GM23338 (cell line): Measurements from ENCODE around the gene EEF2K. TPM values are rescaled to one million over a fixed set of nuclear protein-coding genes. Genes with fewer than 3 reads are reported as not detected.

Source experiments
- ATAC-seq: fragments of 200-7000 bp; cut with Tn5 transposase; 3 replicates; pipeline ENCODE4 v1.9.1; 2020
- DNase-seq: peaks from one replicate; pipeline ENCODE4 v3.0.0-alpha.2; 2015; ENCODE audit warnings: low spot score
- H2AFZ ChIP-seq: fragments of 200-600 bp; sonication (generic); 2 replicates; pipeline ENCODE4 v1.8.0; 2016; ENCODE audit warnings: antibody characterized with exemption, mild to moderate bottlenecking, moderate library complexity
- H3F3A ChIP-seq: fragments of 200-600 bp; sonication (generic); replicated peaks from 2 replicates; pipeline ENCODE4 v1.8.0; 2017; ENCODE audit warnings: antibody characterized with exemption, mixed run types, low read depth
- H3K27ac ChIP-seq: fragments of 200-600 bp; sonication (generic); 2 replicates; pipeline ENCODE4 v1.6.1; 2016; ENCODE audit warnings: low read depth
- H3K27me3 ChIP-seq: fragments of 200-600 bp; sonication (generic); 2 replicates; pipeline ENCODE4 v1.8.0; 2016; ENCODE audit warnings: mild to moderate bottlenecking, mixed run types, moderate library complexity; ENCODE audit not compliant: insufficient read depth
- H3K36me3 ChIP-seq: fragments of 200-600 bp; sonication (generic); 2 replicates; pipeline ENCODE4 v1.8.0; 2016; ENCODE audit warnings: mild to moderate bottlenecking; ENCODE audit not compliant: insufficient read depth
- H3K4me1 ChIP-seq: fragments of 200-600 bp; sonication (generic); 2 replicates; pipeline ENCODE4 v1.8.0; 2016; ENCODE audit warnings: mild to moderate bottlenecking, moderate library complexity; ENCODE audit not compliant: insufficient read depth
- H3K4me2 ChIP-seq: fragments of 200-600 bp; sonication (generic); 2 replicates; pipeline ENCODE4 v1.7.1; 2017; ENCODE audit warnings: mixed run types
- H3K4me3 ChIP-seq: fragments of 200-600 bp; sonication (generic); 2 replicates; pipeline ENCODE4 v1.6.1; 2016; ENCODE audit warnings: mixed run types
- H3K79me2 ChIP-seq: fragments of 200-600 bp; sonication (generic); replicated peaks from 2 replicates; pipeline ENCODE4 v1.8.0; 2017; ENCODE audit warnings: mild to moderate bottlenecking; ENCODE audit not compliant: insufficient read depth
- H3K9me2 ChIP-seq: fragments of 200-600 bp; sonication (generic); 2 replicates; pipeline ENCODE4 v1.8.0; 2017; ENCODE audit not compliant: insufficient read depth
- H4K20me1 ChIP-seq: fragments of 200-600 bp; sonication (generic); replicated peaks from 2 replicates; pipeline ENCODE4 v1.8.0; 2017; ENCODE audit warnings: mild to moderate bottlenecking; ENCODE audit not compliant: insufficient read depth
- H3K27ac Mint-ChIP-seq: 2 replicates; pipeline ENCODE4 v1.8.0; 2020; ENCODE audit warnings: inconsistent platforms, mild to moderate bottlenecking, moderate library complexity, mixed read lengths
- H3K27me3 Mint-ChIP-seq: 3 replicates; pipeline ENCODE4 v1.8.0; 2022; ENCODE audit warnings: low read depth, mild to moderate bottlenecking, moderate library complexity, mixed read lengths, inconsistent platforms; ENCODE audit not compliant: insufficient read depth, poor library complexity
- H3K36me3 Mint-ChIP-seq: 3 replicates; pipeline ENCODE4 v1.8.0; 2021; ENCODE audit warnings: low read depth, mild to moderate bottlenecking, inconsistent platforms, moderate library complexity, mixed read lengths
- H3K4me1 Mint-ChIP-seq: 3 replicates; pipeline ENCODE4 v1.8.0; 2020; ENCODE audit warnings: mild to moderate bottlenecking, inconsistent platforms, mixed read lengths
- H3K4me3 Mint-ChIP-seq: 3 replicates; pipeline ENCODE4 v1.8.0; 2021; ENCODE audit warnings: moderate library complexity, mild to moderate bottlenecking, inconsistent platforms, mixed read lengths
- H3K9me3 Mint-ChIP-seq: 3 replicates; pipeline ENCODE4 v1.8.0; 2020; ENCODE audit warnings: moderate library complexity, mild to moderate bottlenecking, inconsistent platforms, mixed read lengths
- CREB1 ChIP-seq: fragments of 250-450 bp; sonication (Bioruptor Pico); IDR thresholded peaks from 2 replicates; pipeline ENCODE4 v1.5.0; 2020; ENCODE audit warnings: low read depth, mild to moderate bottlenecking, moderate library complexity
- CTCF ChIP-seq, 2 experiments: fragments of 200-600 bp in 1 of 2; sonication (generic) in 1 of 2; conservative IDR thresholded peaks; 2 replicates each; pipeline versions ENCODE4 v1.5.1 to v1.6.1; 2016 to 2017; ENCODE audit warnings: antibody characterized with exemption in 2 of 2, low read depth in 2 of 2, mild to moderate bottlenecking in 2 of 2, moderate library complexity in 1 of 2
- EZH2 ChIP-seq: fragments of 200-600 bp; sonication (generic); IDR thresholded peaks from one replicate; pipeline ENCODE4 v1.8.0; 2017; ENCODE audit warnings: antibody characterized with exemption, mild to moderate bottlenecking, low read depth; ENCODE audit not compliant: unreplicated experiment
- EZH2phosphoT487 ChIP-seq: fragments of 200-600 bp; sonication (generic); IDR thresholded peaks from one replicate; pipeline ENCODE4 v1.8.1; 2018; ENCODE audit warnings: antibody characterized with exemption; ENCODE audit not compliant: unreplicated experiment
- JUNB ChIP-seq: IDR thresholded peaks from one replicate; pipeline ENCODE4 v1.6.1; 2016; ENCODE audit warnings: antibody characterized with exemption; ENCODE audit not compliant: unreplicated experiment
- NANOG ChIP-seq: IDR thresholded peaks from 2 replicates; pipeline ENCODE4 v1.6.1; 2016; ENCODE audit warnings: antibody characterized with exemption, borderline replicate concordance
- POLR2AphosphoS5 ChIP-seq: IDR thresholded peaks from 2 replicates; pipeline ENCODE4 v1.6.1; 2016; ENCODE audit warnings: antibody characterized with exemption, low read depth
- STAT1 ChIP-seq: IDR thresholded peaks from one replicate; pipeline ENCODE4 v1.6.1; 2016; ENCODE audit warnings: antibody characterized with exemption; ENCODE audit not compliant: unreplicated experiment
- ZNF114 ChIP-seq: fragments of 250-450 bp; sonication (Bioruptor Pico); IDR thresholded peaks from 2 replicates; pipeline ENCODE4 v1.5.0; 2020; ENCODE audit warnings: mild to moderate bottlenecking, moderate library complexity
- ZNF331 ChIP-seq: fragments of 250-450 bp; sonication (Bioruptor Pico); IDR thresholded peaks from 2 replicates; pipeline ENCODE4 v1.5.0; 2020; ENCODE audit warnings: low read depth, mild to moderate bottlenecking, moderate library complexity
- polyA plus RNA-seq: library from polyadenylated mRNA; unstranded; fragments of >200 nt; fragmentation: Nextera tagmentation; extraction: Ambion mirVana; gene quantifications from 2 replicates; pipeline ENCODE4 v1.2.1, GENCODE V29; 2016
- total RNA-seq: library from RNA; depleted of rRNA; stranded (reverse); fragments of >200 nt; shearing (Covaris generic); gene quantifications from 2 replicates; pipeline ENCODE4 v1.2.3, GENCODE V29; 2014
- TF ChIP-seq, protein P1 (sequence below): fragments of 250-450 bp; sonication (Bioruptor Pico); IDR thresholded peaks from 2 replicates; pipeline ENCODE4 v1.5.0; 2020; ENCODE audit warnings: mild to moderate bottlenecking, moderate library complexity
- TF ChIP-seq, protein P2 (sequence below): IDR thresholded peaks from 2 replicates; pipeline ENCODE4 v1.6.1; 2016; ENCODE audit warnings: antibody characterized with exemption
- TF ChIP-seq, protein P3 (sequence below): IDR thresholded peaks from one replicate; pipeline ENCODE4 v1.6.1; 2018; ENCODE audit warnings: antibody characterized with exemption; ENCODE audit not compliant: unreplicated experiment

Gene EEF2K
- total and polyA plus RNA-seq, 2 experiments from 2014 or later = 5.4 to 23.9 TPM

DNA sequence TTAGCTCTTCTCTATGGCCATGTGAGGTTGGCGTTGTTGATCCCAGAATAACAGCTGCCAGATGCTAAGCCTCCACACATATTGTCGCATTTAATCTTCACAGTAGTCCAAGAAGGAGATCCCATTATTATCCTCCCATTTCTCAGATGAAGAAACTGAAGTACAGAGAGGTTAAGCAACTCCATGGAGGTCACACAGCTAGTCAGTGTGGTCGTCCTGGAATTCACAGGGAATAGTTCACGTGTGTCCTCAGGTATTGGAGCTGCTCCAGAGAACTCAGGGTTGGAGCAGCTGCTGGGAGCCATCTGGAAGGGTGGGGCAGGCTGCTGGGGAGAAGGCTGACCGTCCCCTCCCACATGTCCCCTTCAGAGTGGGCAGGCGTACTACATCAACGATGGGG, 24.2 kb upstream of the EEF2K start:
- Histone ChIP-seq H3F3A (no peaks in the 10 kb centered on the region), H3K27ac (no peak overlapping the region), H3K36me3 (no peaks in the 10 kb centered on the region), H3K9me2 (no peaks in the 10 kb centered on the region), H3K79me2 (no peaks in the 10 kb centered on the region), H3K4me2 (no peak overlapping the region), H3K4me3 (no peak overlapping the region), H3K27me3 (no peaks in the 10 kb centered on the region), H2AFZ (no peak overlapping the region), H3K4me1 (no peaks in the 10 kb centered on the region), H4K20me1 (no peaks in the 10 kb centered on the region)
- TF ChIP-seq CTCF (conservative IDR thresholded peaks at IDR 0.05; ENCODE audit: low read depth in 2 of 2) (no peak), STAT1 (no peak), NANOG (no peak), ZNF331 (CRISPR knock-in tag) (no peak), JUNB (no peak), POLR2AphosphoS5 (no peak), EZH2 (no peak), ZNF114 (CRISPR knock-in tag) (no peak), CREB1 (no peak), EZH2phosphoT487 (no peak)
- TF ChIP-seq, protein P1, sequence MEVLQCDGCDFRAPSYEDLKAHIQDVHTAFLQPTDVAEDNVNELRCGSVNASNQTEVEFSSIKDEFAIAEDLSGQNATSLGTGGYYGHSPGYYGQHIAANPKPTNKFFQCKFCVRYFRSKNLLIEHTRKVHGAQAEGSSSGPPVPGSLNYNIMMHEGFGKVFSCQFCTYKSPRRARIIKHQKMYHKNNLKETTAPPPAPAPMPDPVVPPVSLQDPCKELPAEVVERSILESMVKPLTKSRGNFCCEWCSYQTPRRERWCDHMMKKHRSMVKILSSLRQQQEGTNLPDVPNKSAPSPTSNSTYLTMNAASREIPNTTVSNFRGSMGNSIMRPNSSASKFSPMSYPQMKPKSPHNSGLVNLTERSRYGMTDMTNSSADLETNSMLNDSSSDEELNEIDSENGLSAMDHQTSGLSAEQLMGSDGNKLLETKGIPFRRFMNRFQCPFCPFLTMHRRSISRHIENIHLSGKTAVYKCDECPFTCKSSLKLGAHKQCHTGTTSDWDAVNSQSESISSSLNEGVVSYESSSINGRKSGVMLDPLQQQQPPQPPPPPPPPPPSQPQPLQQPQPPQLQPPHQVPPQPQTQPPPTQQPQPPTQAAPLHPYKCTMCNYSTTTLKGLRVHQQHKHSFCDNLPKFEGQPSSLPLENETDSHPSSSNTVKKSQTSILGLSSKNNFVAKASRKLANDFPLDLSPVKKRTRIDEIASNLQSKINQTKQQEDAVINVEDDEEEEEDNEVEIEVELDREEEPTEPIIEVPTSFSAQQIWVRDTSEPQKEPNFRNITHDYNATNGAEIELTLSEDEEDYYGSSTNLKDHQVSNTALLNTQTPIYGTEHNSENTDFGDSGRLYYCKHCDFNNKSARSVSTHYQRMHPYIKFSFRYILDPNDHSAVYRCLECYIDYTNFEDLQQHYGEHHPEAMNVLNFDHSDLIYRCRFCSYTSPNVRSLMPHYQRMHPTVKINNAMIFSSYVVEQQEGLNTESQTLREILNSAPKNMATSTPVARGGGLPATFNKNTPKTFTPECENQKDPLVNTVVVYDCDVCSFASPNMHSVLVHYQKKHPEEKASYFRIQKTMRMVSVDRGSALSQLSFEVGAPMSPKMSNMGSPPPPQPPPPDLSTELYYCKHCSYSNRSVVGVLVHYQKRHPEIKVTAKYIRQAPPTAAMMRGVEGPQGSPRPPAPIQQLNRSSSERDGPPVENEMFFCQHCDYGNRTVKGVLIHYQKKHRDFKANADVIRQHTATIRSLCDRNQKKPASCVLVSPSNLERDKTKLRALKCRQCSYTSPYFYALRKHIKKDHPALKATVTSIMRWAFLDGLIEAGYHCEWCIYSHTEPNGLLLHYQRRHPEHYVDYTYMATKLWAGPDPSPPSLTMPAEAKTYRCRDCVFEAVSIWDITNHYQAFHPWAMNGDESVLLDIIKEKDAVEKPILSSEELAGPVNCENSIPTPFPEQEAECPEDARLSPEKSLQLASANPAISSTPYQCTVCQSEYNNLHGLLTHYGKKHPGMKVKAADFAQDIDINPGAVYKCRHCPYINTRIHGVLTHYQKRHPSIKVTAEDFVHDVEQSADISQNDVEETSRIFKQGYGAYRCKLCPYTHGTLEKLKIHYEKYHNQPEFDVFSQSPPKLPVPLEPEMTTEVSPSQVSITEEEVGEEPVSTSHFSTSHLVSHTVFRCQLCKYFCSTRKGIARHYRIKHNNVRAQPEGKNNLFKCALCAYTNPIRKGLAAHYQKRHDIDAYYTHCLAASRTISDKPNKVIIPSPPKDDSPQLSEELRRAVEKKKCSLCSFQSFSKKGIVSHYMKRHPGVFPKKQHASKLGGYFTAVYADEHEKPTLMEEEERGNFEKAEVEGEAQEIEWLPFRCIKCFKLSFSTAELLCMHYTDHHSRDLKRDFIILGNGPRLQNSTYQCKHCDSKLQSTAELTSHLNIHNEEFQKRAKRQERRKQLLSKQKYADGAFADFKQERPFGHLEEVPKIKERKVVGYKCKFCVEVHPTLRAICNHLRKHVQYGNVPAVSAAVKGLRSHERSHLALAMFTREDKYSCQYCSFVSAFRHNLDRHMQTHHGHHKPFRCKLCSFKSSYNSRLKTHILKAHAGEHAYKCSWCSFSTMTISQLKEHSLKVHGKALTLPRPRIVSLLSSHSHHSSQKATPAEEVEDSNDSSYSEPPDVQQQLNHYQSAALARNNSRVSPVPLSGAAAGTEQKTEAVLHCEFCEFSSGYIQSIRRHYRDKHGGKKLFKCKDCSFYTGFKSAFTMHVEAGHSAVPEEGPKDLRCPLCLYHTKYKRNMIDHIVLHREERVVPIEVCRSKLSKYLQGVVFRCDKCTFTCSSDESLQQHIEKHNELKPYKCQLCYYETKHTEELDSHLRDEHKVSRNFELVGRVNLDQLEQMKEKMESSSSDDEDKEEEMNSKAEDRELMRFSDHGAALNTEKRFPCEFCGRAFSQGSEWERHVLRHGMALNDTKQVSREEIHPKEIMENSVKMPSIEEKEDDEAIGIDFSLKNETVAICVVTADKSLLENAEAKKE (CRISPR knock-in tag) = no peak
- TF ChIP-seq, protein P2, sequence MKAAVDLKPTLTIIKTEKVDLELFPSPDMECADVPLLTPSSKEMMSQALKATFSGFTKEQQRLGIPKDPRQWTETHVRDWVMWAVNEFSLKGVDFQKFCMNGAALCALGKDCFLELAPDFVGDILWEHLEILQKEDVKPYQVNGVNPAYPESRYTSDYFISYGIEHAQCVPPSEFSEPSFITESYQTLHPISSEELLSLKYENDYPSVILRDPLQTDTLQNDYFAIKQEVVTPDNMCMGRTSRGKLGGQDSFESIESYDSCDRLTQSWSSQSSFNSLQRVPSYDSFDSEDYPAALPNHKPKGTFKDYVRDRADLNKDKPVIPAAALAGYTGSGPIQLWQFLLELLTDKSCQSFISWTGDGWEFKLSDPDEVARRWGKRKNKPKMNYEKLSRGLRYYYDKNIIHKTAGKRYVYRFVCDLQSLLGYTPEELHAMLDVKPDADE = no peak
- TF ChIP-seq, protein P3, sequence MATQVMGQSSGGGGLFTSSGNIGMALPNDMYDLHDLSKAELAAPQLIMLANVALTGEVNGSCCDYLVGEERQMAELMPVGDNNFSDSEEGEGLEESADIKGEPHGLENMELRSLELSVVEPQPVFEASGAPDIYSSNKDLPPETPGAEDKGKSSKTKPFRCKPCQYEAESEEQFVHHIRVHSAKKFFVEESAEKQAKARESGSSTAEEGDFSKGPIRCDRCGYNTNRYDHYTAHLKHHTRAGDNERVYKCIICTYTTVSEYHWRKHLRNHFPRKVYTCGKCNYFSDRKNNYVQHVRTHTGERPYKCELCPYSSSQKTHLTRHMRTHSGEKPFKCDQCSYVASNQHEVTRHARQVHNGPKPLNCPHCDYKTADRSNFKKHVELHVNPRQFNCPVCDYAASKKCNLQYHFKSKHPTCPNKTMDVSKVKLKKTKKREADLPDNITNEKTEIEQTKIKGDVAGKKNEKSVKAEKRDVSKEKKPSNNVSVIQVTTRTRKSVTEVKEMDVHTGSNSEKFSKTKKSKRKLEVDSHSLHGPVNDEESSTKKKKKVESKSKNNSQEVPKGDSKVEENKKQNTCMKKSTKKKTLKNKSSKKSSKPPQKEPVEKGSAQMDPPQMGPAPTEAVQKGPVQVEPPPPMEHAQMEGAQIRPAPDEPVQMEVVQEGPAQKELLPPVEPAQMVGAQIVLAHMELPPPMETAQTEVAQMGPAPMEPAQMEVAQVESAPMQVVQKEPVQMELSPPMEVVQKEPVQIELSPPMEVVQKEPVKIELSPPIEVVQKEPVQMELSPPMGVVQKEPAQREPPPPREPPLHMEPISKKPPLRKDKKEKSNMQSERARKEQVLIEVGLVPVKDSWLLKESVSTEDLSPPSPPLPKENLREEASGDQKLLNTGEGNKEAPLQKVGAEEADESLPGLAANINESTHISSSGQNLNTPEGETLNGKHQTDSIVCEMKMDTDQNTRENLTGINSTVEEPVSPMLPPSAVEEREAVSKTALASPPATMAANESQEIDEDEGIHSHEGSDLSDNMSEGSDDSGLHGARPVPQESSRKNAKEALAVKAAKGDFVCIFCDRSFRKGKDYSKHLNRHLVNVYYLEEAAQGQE = no peak
- no peaks in the 10 kb centered on the region for H3K4me1 Mint-ChIP-seq
- H3K27me3 Mint-ChIP-seq = peaks cover 16% of the 10 kb centered on the region
- H3K27ac Mint-ChIP-seq = no peak overlapping the region
- no peak for DNase-seq
- ATAC-seq = no peak
- no peaks in the 10 kb centered on the region for H3K36me3 Mint-ChIP-seq
- no peaks in the 10 kb centered on the region for H3K9me3 Mint-ChIP-seq
- H3K4me3 Mint-ChIP-seq = no peak overlapping the region
